Activated B cell treated with CpG ODN at 0.5 μM for 24 hours (primary cell): ENCODE data around the gene ZMYND8. TPM values are rescaled to one million over a fixed set of nuclear protein-coding genes. Genes with fewer than 3 reads are reported as not detected.

Experiments used
- ATAC-seq: fragments of 200-7000 bp; cut with Tn5 transposase; one replicate; pipeline ENCODE4 v1.10.0; 2021; ENCODE audit warnings: low read depth, mild to moderate bottlenecking, moderate library complexity
- CTCF ChIA-PET: fragments of 350-600 bp; sonication (Branson Sonifier 250); formaldehyde crosslinking; loops from one replicate; lab custom pipeline; 2021; ENCODE audit warnings: antibody characterized with exemption; lab: Charles Lee
- POLR2A ChIA-PET: fragments of 350-600 bp; sonication (Branson Sonifier 250); formaldehyde crosslinking; loops from one replicate; lab custom pipeline; 2021; ENCODE audit warnings: antibody characterized with exemption; lab: Charles Lee
- DNase-seq: peaks from one replicate; pipeline ENCODE4 v3.0.0; 2022
- H3K27ac Mint-ChIP-seq: one replicate; pipeline ENCODE4 v1.8.0; 2020; ENCODE audit warnings: mixed read lengths
- H3K27me3 Mint-ChIP-seq: one replicate; pipeline ENCODE4 v1.8.0; 2021; ENCODE audit warnings: mixed read lengths
- H3K36me3 Mint-ChIP-seq: one replicate; pipeline ENCODE4 v1.8.0; 2021; ENCODE audit warnings: low read depth, mixed read lengths
- H3K4me1 Mint-ChIP-seq: one replicate; pipeline ENCODE4 v1.8.0; 2021; ENCODE audit warnings: mixed read lengths
- H3K4me3 Mint-ChIP-seq: one replicate; pipeline ENCODE4 v1.8.0; 2020; ENCODE audit warnings: mild to moderate bottlenecking, mixed read lengths
- H3K9me3 Mint-ChIP-seq: one replicate; pipeline ENCODE4 v1.8.0; 2020; ENCODE audit warnings: mixed read lengths
- intact Hi-C: fragments of 100-400 bp; cut with micrococcal nuclease; formaldehyde crosslinking; loops from one replicate; pipeline ENCODE4 v1.15.1; 2024
- total RNA-seq: library from RNA; stranded (reverse); gene quantifications from 2 replicates; pipeline ENCODE4 v1.2.3, GENCODE V29; 2022
- TF ChIP-seq, protein P1 (sequence below): fragments of 200-600 bp; IDR thresholded peaks from one replicate; pipeline ENCODE4 v1.8.0; 2022; ENCODE audit warnings: antibody characterized with exemption, mild to moderate bottlenecking

Gene ZMYND8
- total RNA-seq, 1 donor from 2014 or later: 42.6 TPM

DNA sequence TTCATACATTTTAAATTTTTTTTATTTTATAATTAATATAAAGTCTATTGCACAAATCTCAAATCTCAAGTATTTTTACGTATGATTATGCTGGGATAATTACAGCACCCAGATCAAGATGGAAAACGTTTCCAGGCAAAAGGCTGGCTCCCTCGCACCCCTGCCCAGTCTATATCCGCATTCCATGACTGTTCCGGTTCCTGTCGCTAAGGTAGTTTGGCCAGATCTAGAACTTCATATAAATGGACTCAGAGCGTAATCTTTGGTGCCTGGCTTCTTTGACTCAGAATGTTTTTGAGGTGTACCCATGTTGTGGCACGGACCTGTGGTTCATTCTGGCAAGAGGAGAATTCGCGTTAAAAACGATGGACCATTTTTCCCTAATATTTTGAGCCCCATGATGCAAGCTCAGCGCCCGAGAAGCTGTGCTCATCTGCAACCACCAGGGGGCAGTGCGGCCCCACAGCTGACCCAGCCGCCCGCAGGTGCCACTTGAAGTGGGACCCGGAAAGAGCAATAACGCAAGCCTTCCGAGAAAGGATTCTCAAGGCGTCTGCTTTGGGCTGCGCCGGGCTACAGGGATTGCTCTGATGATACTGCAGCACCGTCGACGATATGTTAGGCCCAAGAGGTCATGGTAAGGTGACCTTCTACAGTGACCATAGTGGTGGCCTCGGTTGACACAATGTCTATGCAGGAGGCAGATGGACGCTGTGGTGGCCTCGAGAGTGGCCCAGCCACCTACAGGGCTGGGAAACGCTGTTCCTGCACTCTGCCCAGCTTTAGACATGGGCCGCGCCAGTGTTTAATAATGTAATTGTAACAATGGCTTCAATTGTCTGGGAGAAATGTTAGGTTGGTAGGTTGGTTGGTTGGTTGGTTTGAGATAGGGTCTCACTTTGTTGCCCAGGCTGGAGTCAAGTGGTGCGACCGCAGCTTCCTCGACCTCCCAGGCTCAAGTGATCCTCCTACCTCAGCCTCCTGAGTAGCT lies 160.1 kb downstream of the ZMYND8 start:
- DNase-seq (peak; percentile 74), ATAC-seq (peak; percentile 95)
- intact Hi-C loops: loop anchor here (1.0 kb wide), 4 partner anchors 77 to 1425 kb away; no protein-coding TSS in a partner anchor
- POLR2A ChIA-PET: no interaction called here
- H3K36me3 Mint-ChIP-seq: no peaks in the 10 kb centered on the region
- TF ChIP-seq, protein P1, sequence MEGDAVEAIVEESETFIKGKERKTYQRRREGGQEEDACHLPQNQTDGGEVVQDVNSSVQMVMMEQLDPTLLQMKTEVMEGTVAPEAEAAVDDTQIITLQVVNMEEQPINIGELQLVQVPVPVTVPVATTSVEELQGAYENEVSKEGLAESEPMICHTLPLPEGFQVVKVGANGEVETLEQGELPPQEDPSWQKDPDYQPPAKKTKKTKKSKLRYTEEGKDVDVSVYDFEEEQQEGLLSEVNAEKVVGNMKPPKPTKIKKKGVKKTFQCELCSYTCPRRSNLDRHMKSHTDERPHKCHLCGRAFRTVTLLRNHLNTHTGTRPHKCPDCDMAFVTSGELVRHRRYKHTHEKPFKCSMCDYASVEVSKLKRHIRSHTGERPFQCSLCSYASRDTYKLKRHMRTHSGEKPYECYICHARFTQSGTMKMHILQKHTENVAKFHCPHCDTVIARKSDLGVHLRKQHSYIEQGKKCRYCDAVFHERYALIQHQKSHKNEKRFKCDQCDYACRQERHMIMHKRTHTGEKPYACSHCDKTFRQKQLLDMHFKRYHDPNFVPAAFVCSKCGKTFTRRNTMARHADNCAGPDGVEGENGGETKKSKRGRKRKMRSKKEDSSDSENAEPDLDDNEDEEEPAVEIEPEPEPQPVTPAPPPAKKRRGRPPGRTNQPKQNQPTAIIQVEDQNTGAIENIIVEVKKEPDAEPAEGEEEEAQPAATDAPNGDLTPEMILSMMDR: peak; percentile 95
- CTCF ChIA-PET: interaction anchor here (0.6 to 4.3 kb wide), 15 partner anchors 9 to 1424 kb away, joined by 3 to 62 read pairs (median 4); no protein-coding TSS in a partner anchor
- no peaks in the 10 kb centered on the region for H3K9me3 Mint-ChIP-seq
- peaks cover 7% of the 10 kb centered on the region for H3K4me1 Mint-ChIP-seq
- H3K27ac Mint-ChIP-seq: no peak overlapping the region
- no peak overlapping the region for H3K4me3 Mint-ChIP-seq
- peaks cover 3% of the 10 kb centered on the region for H3K27me3 Mint-ChIP-seq

DNA sequence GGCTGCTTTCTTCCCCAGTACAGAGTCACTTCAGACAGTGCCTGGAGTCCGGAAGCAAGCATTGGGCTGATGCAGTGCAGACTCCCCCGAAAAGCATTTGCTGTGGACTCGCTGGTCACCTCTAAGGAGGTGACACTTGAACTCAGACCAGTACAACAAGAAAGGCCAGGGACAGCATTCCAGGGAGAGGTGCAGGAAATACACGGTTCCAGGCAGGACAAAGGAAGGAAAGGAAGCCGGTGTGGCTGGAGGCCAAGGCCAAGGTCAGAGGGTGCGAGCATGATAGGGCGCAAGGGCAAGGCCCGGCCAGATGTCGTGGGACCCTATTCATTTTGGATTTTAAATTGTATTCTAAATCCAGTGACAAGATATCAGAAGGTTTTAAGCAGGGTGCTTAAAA lies 160.9 kb downstream of the ZMYND8 start:
- Mint-ChIP-seq H3K27me3 (peaks cover 3% of the 10 kb centered on the region), H3K36me3 (no peaks in the 10 kb centered on the region), H3K9me3 (no peaks in the 10 kb centered on the region), H3K27ac (no peak overlapping the region), H3K4me3 (no peak overlapping the region), H3K4me1 (peaks cover 7% of the 10 kb centered on the region)
- ChIA-PET CTCF (interaction anchor here (1.1 to 4.3 kb wide), 5 partner anchors 10 to 1425 kb away, joined by 3 to 62 read pairs (median 5); no protein-coding TSS in a partner anchor), POLR2A (no interaction called here)
- TF ChIP-seq, protein P1: no peak
- intact Hi-C loops: no loop called here
- DNase-seq (no peak), ATAC-seq (no peak)

DNA sequence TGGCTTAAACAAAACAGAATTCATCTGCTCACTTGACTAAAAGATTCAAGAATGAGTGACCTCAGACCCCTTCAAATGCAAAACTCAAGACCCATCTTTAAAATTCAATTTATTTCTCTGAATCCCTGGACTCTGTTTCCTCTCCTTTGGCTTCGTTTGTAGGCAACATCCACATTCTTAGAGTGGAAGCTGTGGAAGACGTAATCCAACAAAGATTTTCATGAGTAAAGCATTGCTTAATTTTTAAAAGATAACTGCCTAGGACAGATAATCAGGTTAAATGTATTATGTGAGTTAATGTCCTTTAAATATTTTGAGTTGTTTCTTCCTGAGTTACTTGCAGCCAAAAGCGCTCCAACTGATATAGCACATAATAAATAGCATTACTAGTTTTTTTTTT lies 164.5 kb downstream of the ZMYND8 start:
- Mint-ChIP-seq H3K4me3 (no peak overlapping the region), H3K9me3 (no peaks in the 10 kb centered on the region), H3K27me3 (peaks cover 11% of the 10 kb centered on the region), H3K4me1 (peaks cover 7% of the 10 kb centered on the region), H3K27ac (no peak overlapping the region), H3K36me3 (no peaks in the 10 kb centered on the region)
- ATAC-seq (no peak), DNase-seq (no peak)
- intact Hi-C loops: no loop called here
- ChIA-PET POLR2A (no interaction called here), CTCF (no interaction called here)
- TF ChIP-seq, protein P1: no peak

DNA sequence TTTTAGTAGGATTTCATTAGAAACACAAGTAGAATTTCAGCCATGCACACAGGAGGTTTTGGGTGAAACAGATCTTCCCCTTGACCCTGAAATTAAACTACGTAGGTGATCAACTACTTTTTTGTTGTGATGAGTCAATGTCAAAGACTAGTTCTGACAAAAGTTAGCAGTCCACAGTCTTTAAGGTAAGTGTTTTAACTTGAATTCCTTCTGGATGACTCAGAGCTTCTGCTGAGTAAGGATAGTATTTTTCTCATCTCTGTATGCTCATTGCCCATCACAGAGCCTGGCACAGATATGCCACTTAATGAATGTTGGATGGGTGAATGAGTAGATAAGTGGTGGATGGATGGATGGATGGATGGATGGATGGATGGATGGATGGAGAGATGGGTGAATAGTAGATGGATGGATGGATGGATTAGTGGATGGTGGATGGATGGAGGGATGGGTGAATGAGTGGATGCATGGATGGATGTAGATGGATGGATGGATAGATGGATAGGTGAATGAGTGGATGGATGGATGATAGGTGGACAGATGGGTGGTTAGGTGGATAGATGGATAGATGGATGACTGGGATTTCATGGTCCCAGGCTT lies 165.3 kb downstream of the ZMYND8 start:
- Mint-ChIP-seq H3K9me3 (no peaks in the 10 kb centered on the region), H3K27me3 (peaks cover 11% of the 10 kb centered on the region), H3K4me1 (peaks cover under 1% of the 10 kb centered on the region), H3K27ac (no peak overlapping the region), H3K4me3 (no peak overlapping the region), H3K36me3 (no peaks in the 10 kb centered on the region)
- TF ChIP-seq, protein P1: no peak
- no peak for DNase-seq
- CTCF ChIA-PET: no interaction called here
- no peak for ATAC-seq
- intact Hi-C loops: no loop called here
- POLR2A ChIA-PET: no interaction called here

DNA sequence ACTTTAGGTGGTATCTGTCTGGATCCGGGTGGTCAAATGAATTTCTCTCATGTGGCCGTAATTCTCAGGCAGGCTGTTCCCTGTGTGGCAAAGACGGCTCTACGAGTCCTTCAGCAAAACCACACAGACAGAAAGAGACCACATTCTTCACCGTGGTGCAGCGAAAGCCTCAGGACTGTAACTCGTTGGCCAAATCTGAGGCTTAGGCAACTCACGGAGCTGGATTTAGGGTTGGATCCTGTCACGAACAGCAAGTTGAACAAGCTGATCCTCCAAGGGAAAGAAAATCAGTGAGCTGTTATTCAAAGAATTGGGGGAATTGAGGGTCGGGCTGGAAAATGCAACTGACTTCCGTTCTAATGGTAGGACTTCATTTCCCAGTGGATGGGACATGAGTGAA lies 167.4 kb downstream of the ZMYND8 start:
- Mint-ChIP-seq H3K36me3 (no peaks in the 10 kb centered on the region), H3K9me3 (no peaks in the 10 kb centered on the region), H3K27me3 (peaks cover 11% of the 10 kb centered on the region), H3K27ac (no peak overlapping the region), H3K4me3 (no peak overlapping the region), H3K4me1 (no peaks in the 10 kb centered on the region)
- intact Hi-C loops: no loop called here
- ChIA-PET CTCF (no interaction called here), POLR2A (no interaction called here)
- DNase-seq: no peak
- ATAC-seq: no peak
- TF ChIP-seq, protein P1: no peak
